Transverse colon (tissue), 4 donors: Measurements from ENCODE around the gene ITGB7. TPM values are rescaled to one million over a fixed set of nuclear protein-coding genes. Genes with fewer than 3 reads are reported as not detected.
"Not testable (repeated sequence)": the region's sequence is repeated elsewhere in the genome, so short reads cannot be mapped to it uniquely, and the experiment has no call there.

Experiments
- DNase-seq: peaks from one replicate; pipeline ENCODE4 v3.0.0-alpha.2; 2019
- H3K27ac ChIP-seq, 4 donors: fragments of 200-600 bp; sonication (generic); 2 replicates each; pipeline ENCODE4 v1.5.1; 2016 to 2018; ENCODE audit warnings: inconsistent platforms in 4 of 4
- H3K27me3 ChIP-seq: fragments of 200-600 bp; sonication (generic); 2 replicates; pipeline ENCODE4 v1.5.1; 2017; ENCODE audit warnings: inconsistent platforms
- H3K36me3 ChIP-seq, 4 donors: fragments of 200-600 bp; sonication (generic); 2 replicates each; pipeline ENCODE4 v1.5.1; 2017 to 2019; ENCODE audit warnings: inconsistent platforms in 4 of 4
- H3K4me1 ChIP-seq, 4 donors: fragments of 200-600 bp; sonication (generic); 2 replicates each; pipeline ENCODE4 v1.5.1; 2017 to 2020; ENCODE audit warnings: inconsistent platforms in 4 of 4
- H3K4me3 ChIP-seq, 4 donors: fragments of 200-600 bp; sonication (generic); 1 replicate in 1 of 4; 2 replicates in 3 of 4; pipeline versions ENCODE4 v1.5.1 to v1.6.1; 2017 to 2019; ENCODE audit warnings: inconsistent platforms in 4 of 4
- H3K9me3 ChIP-seq, 2 donors: fragments of 200-600 bp; sonication (generic); 2 replicates each; pipeline ENCODE4 v1.5.1; 2017 to 2019; ENCODE audit warnings: inconsistent platforms in 2 of 2
- EP300 ChIP-seq: sonication (generic); formaldehyde crosslinking; IDR thresholded peaks from one replicate; pipeline ENCODE4 v1.6.1; 2017; ENCODE audit warnings: antibody characterized with exemption, low read depth
- POLR2A ChIP-seq: fragments of 450-650 bp; IDR thresholded peaks from one replicate; pipeline ENCODE4 v1.6.1; 2016; ENCODE audit warnings: antibody characterized with exemption, mild to moderate bottlenecking, moderate library complexity
- POLR2AphosphoS5 ChIP-seq, 3 donors: sonication (generic); formaldehyde crosslinking; IDR thresholded peaks; one replicate each; pipeline ENCODE4 v1.6.1; 2016; ENCODE audit warnings: antibody characterized with exemption in 3 of 3
- WGBS, 2 donors: methylation state at CpG; one replicate each; pipeline ENCODE4 v1.1.5; 2018; ENCODE audit warnings: low coverage in 1 of 2; 5-methylcytosine and 5-hydroxymethylcytosine counted together
- in situ Hi-C, 4 donors: fragments of 200-750 bp; cut with MboI; loops; one replicate each; pipeline versions ENCODE4 v1.15.0 to v1.15.1; 2017; ENCODE audit warnings: low sequenced_read_pairs in 3 of 4, low pct_ligation_motif_present in 1 of 4, low pct_unique_long_range_greater_than_20kb in 1 of 4
- intact Hi-C: fragments of 100-400 bp; cut with DNase I; formaldehyde crosslinking; loops from one replicate; pipeline ENCODE4 v1.15.1; 2023; ENCODE audit warnings: low total_unique reads
- total RNA-seq, 4 donors: library from RNA; depleted of rRNA; stranded (reverse); fragments of >200 nt; gene quantifications; one replicate each; pipeline ENCODE4 v1.1.0, GENCODE V29; 2016
- TF ChIP-seq, protein P1 (sequence below), 5 experiments: fragments of 200-600 bp in 3 of 5; fragments of 450-650 bp in 2 of 5; sonication (generic) in 3 of 5; IDR thresholded peaks; 1 replicate in 2 of 5; 2 replicates in 3 of 5; pipeline ENCODE4 v1.5.1; 2016 to 2017; ENCODE audit warnings: antibody characterized with exemption in 5 of 5, inconsistent platforms in 3 of 5, mild to moderate bottlenecking in 2 of 5, moderate library complexity in 1 of 5

Gene ITGB7
- total RNA-seq, 4 donors from 2014 or later, result 0.60 to 8.3 (median 2.9) TPM

- intact Hi-C loops, result no loop called here
- Histone ChIP-seq H3K4me3 (no peak overlapping the region), H3K9me3 (no peaks in the 10 kb centered on the region), H3K27me3 (no peaks in the 10 kb centered on the region), H3K36me3 (peaks cover 0 to 9% (median 0%) of the 10 kb centered on the region in 4 donors), H3K27ac (peak overlapping the region; percentile 9 to 58 (median 36)), H3K4me1 (peaks cover 0 to 33% (median 13%) of the 10 kb centered on the region in 4 donors)
- in situ Hi-C loops, result no loop called here
- WGBS, 2 donors, result 44 to 71% methylated on average over 2 of the region's 2 CpGs
- TF ChIP-seq POLR2AphosphoS5 (IDR thresholded peaks at IDR 0.05), result no peak
- TF ChIP-seq, protein P1, sequence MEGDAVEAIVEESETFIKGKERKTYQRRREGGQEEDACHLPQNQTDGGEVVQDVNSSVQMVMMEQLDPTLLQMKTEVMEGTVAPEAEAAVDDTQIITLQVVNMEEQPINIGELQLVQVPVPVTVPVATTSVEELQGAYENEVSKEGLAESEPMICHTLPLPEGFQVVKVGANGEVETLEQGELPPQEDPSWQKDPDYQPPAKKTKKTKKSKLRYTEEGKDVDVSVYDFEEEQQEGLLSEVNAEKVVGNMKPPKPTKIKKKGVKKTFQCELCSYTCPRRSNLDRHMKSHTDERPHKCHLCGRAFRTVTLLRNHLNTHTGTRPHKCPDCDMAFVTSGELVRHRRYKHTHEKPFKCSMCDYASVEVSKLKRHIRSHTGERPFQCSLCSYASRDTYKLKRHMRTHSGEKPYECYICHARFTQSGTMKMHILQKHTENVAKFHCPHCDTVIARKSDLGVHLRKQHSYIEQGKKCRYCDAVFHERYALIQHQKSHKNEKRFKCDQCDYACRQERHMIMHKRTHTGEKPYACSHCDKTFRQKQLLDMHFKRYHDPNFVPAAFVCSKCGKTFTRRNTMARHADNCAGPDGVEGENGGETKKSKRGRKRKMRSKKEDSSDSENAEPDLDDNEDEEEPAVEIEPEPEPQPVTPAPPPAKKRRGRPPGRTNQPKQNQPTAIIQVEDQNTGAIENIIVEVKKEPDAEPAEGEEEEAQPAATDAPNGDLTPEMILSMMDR (IDR thresholded peaks at IDR 0.05), result no peak
- no peak for TF ChIP-seq EP300
- no peak for TF ChIP-seq POLR2A
- DNase-seq, result no peak
Observed at GRCh38 chr12:53208435-53208834, 1.4 kb upstream of the ITGB7 start.

DNA sequence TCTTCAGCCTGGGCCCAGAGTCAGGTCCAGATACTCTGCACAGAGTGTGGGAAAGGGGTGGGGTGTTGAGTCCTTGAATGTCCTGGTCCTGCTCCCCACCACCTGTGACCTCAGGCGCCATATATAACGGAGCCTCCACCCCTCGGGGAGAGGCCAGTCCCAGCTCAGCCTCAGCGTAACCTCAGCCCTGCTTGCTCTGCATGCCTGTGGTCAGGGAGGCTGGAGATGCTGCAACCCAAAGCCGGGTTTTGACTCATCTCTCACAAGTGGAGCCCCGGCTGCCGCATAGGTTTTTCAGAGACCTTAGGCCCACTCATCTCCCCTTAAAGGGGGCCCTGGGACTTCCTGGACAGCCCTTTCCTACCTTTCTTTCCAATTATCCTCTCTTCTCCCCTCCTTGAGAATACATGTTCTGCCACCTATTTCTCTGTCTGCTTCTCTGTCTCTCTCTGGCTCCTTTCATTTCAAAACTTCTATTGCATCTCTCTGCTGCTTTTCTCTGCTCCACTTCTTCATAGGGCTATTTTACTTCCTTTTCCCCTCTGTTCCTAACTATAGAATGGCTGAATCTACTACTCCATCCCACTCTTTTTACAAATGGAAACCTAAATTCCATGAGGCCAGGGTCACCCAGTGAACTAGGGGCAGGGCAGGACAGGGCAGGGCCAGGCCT is 1.2 kb downstream of the ITGB7 start:
- Histone ChIP-seq H3K27me3 (no peaks in the 10 kb centered on the region), H3K27ac (peak overlapping the region; percentile 35 to 66 (median 50)), H3K4me3 (no peak overlapping the region), H3K36me3 (no peaks in the 10 kb centered on the region), H3K9me3 (no peaks in the 10 kb centered on the region), H3K4me1 (peaks cover 0 to 38% (median 13%) of the 10 kb centered on the region in 4 donors)
- TF ChIP-seq EP300, result no peak
- TF ChIP-seq, protein P1 (IDR thresholded peaks at IDR 0.05), result no peak
- TF ChIP-seq POLR2A, result no peak
- no peak for TF ChIP-seq POLR2AphosphoS5 (IDR thresholded peaks at IDR 0.05)
- intact Hi-C loops (no loop called here), in situ Hi-C loops (no loop called here)
- 44 to 63% methylated on average over 3 to 5 of the region's 7 CpGs for WGBS, 2 donors
- DNase-seq, result peak; percentile 57

GRCh38 chr12:53204351-53204750 is 2.7 kb downstream of the ITGB7 start:
- H3K27ac ChIP-seq, result no peak overlapping the region
- no peaks in the 10 kb centered on the region for H3K36me3 ChIP-seq
- no peak for TF ChIP-seq POLR2AphosphoS5 (IDR thresholded peaks at IDR 0.05)
- no peaks in the 10 kb centered on the region for H3K9me3 ChIP-seq
- no peak overlapping the region for H3K4me3 ChIP-seq
- in situ Hi-C loops (no loop called here), intact Hi-C loops (no loop called here)
- 95% methylated on average over 1 of the region's 1 CpG; no CpG with 5 or more reads in 1 of the 2 donors for WGBS, 2 donors
- no peak for DNase-seq
- peaks cover 0 to 45% (median 15%) of the 10 kb centered on the region in 4 donors for H3K4me1 ChIP-seq
- no peaks in the 10 kb centered on the region for H3K27me3 ChIP-seq

DNA sequence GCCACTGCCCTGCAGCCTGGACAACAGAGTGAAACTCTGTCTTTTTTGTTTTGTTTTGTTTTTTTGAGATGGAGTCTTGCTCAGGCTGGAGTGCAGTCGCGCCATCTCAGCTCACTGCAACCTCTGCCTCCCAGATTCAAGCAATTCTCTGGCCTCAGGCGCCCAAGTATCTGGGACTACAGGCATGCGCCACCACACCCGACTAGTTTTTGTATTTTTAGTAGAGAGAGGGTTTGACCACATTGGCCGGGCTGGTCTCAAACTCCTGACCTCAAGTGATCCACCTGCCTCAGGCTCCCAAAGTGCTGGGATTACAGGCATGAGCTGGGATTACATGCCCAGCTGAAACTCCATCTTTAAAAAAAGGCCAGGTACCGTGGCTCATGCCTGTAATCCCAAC is 4.7 kb downstream of the ITGB7 start:
- intact Hi-C loops, H3K9me3 ChIP-seq, H3K27ac ChIP-seq, in situ Hi-C loops, DNase-seq, H3K4me3 ChIP-seq, H3K27me3 ChIP-seq, H3K36me3 ChIP-seq: not testable (repeated sequence)
- H3K4me1 ChIP-seq, result peaks cover 0 to 34% (median 16%) of the 10 kb centered on the region in 4 donors
- 88 to 90% methylated on average over 4 to 7 of the region's 7 CpGs for WGBS, 2 donors

- Histone ChIP-seq H3K27me3 (no peaks in the 10 kb centered on the region), H3K4me1 (peaks cover 0 to 28% (median 10%) of the 10 kb centered on the region in 4 donors), H3K4me3 (no peak overlapping the region), H3K36me3 (no peaks in the 10 kb centered on the region), H3K9me3 (no peaks in the 10 kb centered on the region), H3K27ac (no peak overlapping the region)
- intact Hi-C loops, result no loop called here
- no peak for DNase-seq
- WGBS, 2 donors, result 80 to 84% methylated on average over 4 of the region's 4 CpGs
- TF ChIP-seq POLR2AphosphoS5 (IDR thresholded peaks at IDR 0.05) (no peak), POLR2A (no peak)
- TF ChIP-seq, protein P1 (IDR thresholded peaks at IDR 0.05), result no peak
- in situ Hi-C loops, result no loop called here
Observed at GRCh38 chr12:53201639-53202038, 5.4 kb downstream of the ITGB7 start.
